Esophagus squamous epithelium (tissue), 5 donors: ENCODE measurements around the gene ZNF275. TPM values are rescaled to one million over a fixed set of nuclear protein-coding genes. Genes with fewer than 3 reads are reported as not detected.

ENCODE experiments used
- DNase-seq: peaks from one replicate; lab custom pipeline; 2025; lab: John Stamatoyannopoulos, UW
- H3K27ac ChIP-seq, 4 donors: fragments of 200-600 bp; sonication (generic); one replicate each; pipeline ENCODE4 v1.5.1; 2016 to 2019; ENCODE audit warnings: mild to moderate bottlenecking in 1 of 4
- H3K27me3 ChIP-seq, 4 donors: fragments of 200-600 bp; sonication (generic); 1 replicate in 3 of 4; 2 replicates in 1 of 4; pipeline versions ENCODE4 v1.5.1 to v1.6.0; 2017 to 2021; ENCODE audit warnings: antibody characterized with exemption in 1 of 4
- H3K36me3 ChIP-seq, 3 donors: fragments of 200-600 bp; sonication (generic); one replicate each; pipeline ENCODE4 v1.5.1; 2016 to 2019
- H3K4me1 ChIP-seq, 3 donors: fragments of 200-600 bp; sonication (generic); one replicate each; pipeline ENCODE4 v1.5.1; 2017 to 2019
- H3K4me3 ChIP-seq, 4 donors: fragments of 200-600 bp; sonication (generic); 1 replicate in 3 of 4; 2 replicates in 1 of 4; pipeline ENCODE4 v1.5.1; 2016 to 2019; ENCODE audit warnings: mild to moderate bottlenecking in 2 of 4, moderate library complexity in 1 of 4
- H3K9me3 ChIP-seq, 3 donors: fragments of 200-600 bp; sonication (generic); one replicate each; pipeline ENCODE4 v1.5.1; 2016 to 2019
- CTCF ChIP-seq, 6 experiments: fragments of 450-650 bp in 4 of 6; fragments of 200-600 bp in 2 of 6; sonication (generic) in 2 of 6; IDR thresholded peaks; one replicate each; pipeline ENCODE4 v1.5.1; 2016 to 2019; ENCODE audit warnings: antibody characterized with exemption in 6 of 6, mild to moderate bottlenecking in 4 of 6, moderate library complexity in 4 of 6
- POLR2A ChIP-seq, 4 donors: fragments of 450-650 bp; IDR thresholded peaks; one replicate each; pipeline ENCODE4 v1.6.1; 2017; ENCODE audit warnings: antibody characterized with exemption in 4 of 4, mild to moderate bottlenecking in 4 of 4, moderate library complexity in 3 of 4
- WGBS, 2 donors: methylation state at CpG; one replicate each; pipeline ENCODE4 v1.1.5; 2018; 5-methylcytosine and 5-hydroxymethylcytosine counted together
- intact Hi-C: fragments of 100-400 bp; cut with DNase I; formaldehyde crosslinking; loops from one replicate; pipeline ENCODE4 v1.15.0; 2022
- total RNA-seq, 4 donors: library from RNA; depleted of rRNA; stranded (reverse); fragments of >200 nt; gene quantifications; one replicate each; pipeline ENCODE4 v1.1.0, GENCODE V29; 2016
- donor health status: DM: yes; HTN: yes; CAD: no.

Gene ZNF275
- total RNA-seq, 4 donors from 2014 or later: 1.5 to 6.5 (median 2.9) TPM

- no peak overlapping the region for H3K4me3 ChIP-seq
- 65 to 71% methylated on average over 3 of the region's 3 CpGs for WGBS, 2 donors
- H3K27ac ChIP-seq: no peak overlapping the region
- intact Hi-C loops: no loop called here
- no peaks in the 10 kb centered on the region for H3K9me3 ChIP-seq
- H3K4me1 ChIP-seq: no peaks in the 10 kb centered on the region
- TF ChIP-seq POLR2A (IDR thresholded peaks at IDR 0.05): no peak
- no peak for TF ChIP-seq CTCF (IDR thresholded peaks at IDR 0.05)
- no peak for DNase-seq
- no peaks in the 10 kb centered on the region for H3K36me3 ChIP-seq
- no peaks in the 10 kb centered on the region for H3K27me3 ChIP-seq
These were observed 32.2 kb upstream of the ZNF275 start for GRCh38 chrX:153301746-153302145.

- Histone ChIP-seq H3K9me3 (no peaks in the 10 kb centered on the region), H3K27me3 (no peaks in the 10 kb centered on the region), H3K4me1 (no peaks in the 10 kb centered on the region), H3K36me3 (no peaks in the 10 kb centered on the region), H3K4me3 (no peak overlapping the region), H3K27ac (no peak overlapping the region)
- TF ChIP-seq CTCF (IDR thresholded peaks at IDR 0.05) (no peak), POLR2A (IDR thresholded peaks at IDR 0.05) (no peak)
- DNase-seq: no peak
- 51 to 62% methylated on average over 2 to 4 of the region's 4 CpGs for WGBS, 2 donors
- intact Hi-C loops: no loop called here
These were observed 31.2 kb upstream of the ZNF275 start for GRCh38 chrX:153302796-153303195.

- WGBS, 2 donors: 63 to 69% methylated on average over 8 to 12 of the region's 12 CpGs
- no peak overlapping the region for H3K27ac ChIP-seq
- no peak overlapping the region for H3K4me3 ChIP-seq
- TF ChIP-seq POLR2A (IDR thresholded peaks at IDR 0.05): no peak
- no peak for TF ChIP-seq CTCF (IDR thresholded peaks at IDR 0.05)
- no peaks in the 10 kb centered on the region for H3K4me1 ChIP-seq
- no peak for DNase-seq
- intact Hi-C loops: no loop called here
- no peaks in the 10 kb centered on the region for H3K36me3 ChIP-seq
- no peaks in the 10 kb centered on the region for H3K27me3 ChIP-seq
- H3K9me3 ChIP-seq: no peaks in the 10 kb centered on the region
These were observed 30.4 kb upstream of the ZNF275 start for GRCh38 chrX:153303276-153304262.

- no peak overlapping the region for H3K27ac ChIP-seq
- H3K36me3 ChIP-seq: no peaks in the 10 kb centered on the region
- intact Hi-C loops: no loop called here
- no peak for DNase-seq
- TF ChIP-seq CTCF (IDR thresholded peaks at IDR 0.05): no peak
- no peak for TF ChIP-seq POLR2A (IDR thresholded peaks at IDR 0.05)
- WGBS, 2 donors: 50 to 78% methylated on average over 1 to 9 of the region's 9 CpGs
- no peaks in the 10 kb centered on the region for H3K4me1 ChIP-seq
- no peaks in the 10 kb centered on the region for H3K9me3 ChIP-seq
- no peak overlapping the region for H3K4me3 ChIP-seq
- no peaks in the 10 kb centered on the region for H3K27me3 ChIP-seq
These were observed 28.8 kb upstream of the ZNF275 start for GRCh38 chrX:153304988-153305736.

GRCh38 chrX:153305972-153306371 lies 28.0 kb upstream of the ZNF275 start:
- Histone ChIP-seq H3K27me3 (no peaks in the 10 kb centered on the region), H3K9me3 (no peaks in the 10 kb centered on the region), H3K4me1 (no peaks in the 10 kb centered on the region), H3K27ac (no peak overlapping the region), H3K36me3 (no peaks in the 10 kb centered on the region), H3K4me3 (no peak overlapping the region)
- no peak for DNase-seq
- TF ChIP-seq CTCF (IDR thresholded peaks at IDR 0.05) (no peak), POLR2A (IDR thresholded peaks at IDR 0.05) (no peak)
- intact Hi-C loops: no loop called here
- WGBS, 2 donors: 77 to 90% methylated on average over 3 of the region's 3 CpGs
